ENCODE results near the gene KRTAP1-4. TPM values are rescaled to one million over a fixed set of nuclear protein-coding genes. Genes with fewer than 3 reads are reported as not detected.

The KRTAP1-4 gene
- total and polyA plus RNA-seq, 2 of the 8 experiments (the other 6 are each of a cell fraction or from before 2014, with no cell fraction given) = not detected

DNA sequence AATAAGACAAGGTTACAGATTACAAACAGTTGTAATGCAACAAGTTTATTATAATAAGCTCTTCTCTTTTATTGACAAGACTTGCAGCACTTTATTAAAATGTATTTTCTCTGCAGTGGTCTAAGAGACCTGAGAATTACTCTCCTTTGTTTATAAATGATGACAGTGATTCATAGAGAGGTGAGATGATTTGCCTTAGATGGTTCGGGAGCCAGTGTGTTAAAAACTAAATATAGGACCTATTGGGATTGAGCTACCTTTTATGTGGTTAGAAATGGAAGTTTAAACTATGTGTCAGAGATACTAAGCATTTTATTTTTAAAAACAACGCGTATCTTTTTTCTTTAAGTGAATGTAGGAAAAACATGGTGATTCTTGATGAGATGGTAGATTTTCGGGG is 33.2 kb downstream of the KRTAP1-4 start:
- Histone ChIP-seq H3K56ac (replicated peaks; ENCODE audit: insufficient read length, low read depth, low read length) (no peak overlapping the region), H3K4ac (replicated peaks; ENCODE audit: insufficient read length, low read depth, low read length) (no peak overlapping the region), H2BK15ac (ENCODE audit: low read length) (no peak overlapping the region), H2AK5ac (ENCODE audit: low read depth, low read length) (no peak overlapping the region), H3K4me3 (ENCODE audit: extremely low read depth in 1 of 4, insufficient read depth in 2 of 4, low read depth in 3 of 4, low read length in 4 of 4) (no peak overlapping the region), H3K14ac (ENCODE audit: insufficient read length) (no peak overlapping the region), H3K18ac (ENCODE audit: extremely low read depth, low read length) (no peak overlapping the region), H4K20me1 (replicated peaks in 1 of 2; ENCODE audit: control insufficient read depth in 1 of 2, insufficient read depth in 2 of 2, low read length in 2 of 2) (no peaks in the 10 kb centered on the region), H3K27me3 (replicated peaks in 1 of 4; ENCODE audit: control insufficient read depth in 3 of 4, extremely low read depth in 1 of 4, insufficient read depth in 3 of 4, low read length in 3 of 4) (no peaks in the 10 kb centered on the region), H3K9me3 (ENCODE audit: insufficient read depth in 2 of 2, low read depth in 1 of 2, low read length in 1 of 2) (no peaks in the 10 kb centered on the region), H2BK5ac (ENCODE audit: low read depth, low read length) (no peak overlapping the region), H3K79me2 (ENCODE audit: control insufficient read depth in 1 of 2, insufficient read depth in 2 of 2, low read length in 2 of 2) (no peaks in the 10 kb centered on the region), H3K4me1 (replicated peaks in 1 of 4; ENCODE audit: control insufficient read depth in 3 of 4, insufficient read depth in 4 of 4, low read length in 3 of 4) (peaks cover 0 to 2% (median 0%) of the 10 kb centered on the region in 4 experiments; a peak in 2 of 7 replicates), H3K79me1 (ENCODE audit: low read depth, low read length) (no peaks in the 10 kb centered on the region), H2AFZ (ENCODE audit: low read length) (no peak overlapping the region), H3K27ac (ENCODE audit: low read depth, low read length) (no peak overlapping the region), H3K23ac (ENCODE audit: insufficient read length) (no peak overlapping the region), H4K5ac (ENCODE audit: insufficient read length, low read depth, low read length) (no peak overlapping the region), H4K8ac (ENCODE audit: extremely low read depth, insufficient read depth, low read length) (no peak overlapping the region), H2BK12ac (ENCODE audit: low read depth, low read length) (no peak overlapping the region), H2BK20ac (ENCODE audit: low read length) (no peak overlapping the region), H4K91ac (replicated peaks; ENCODE audit: insufficient read length, low read length) (no peak overlapping the region), H3K23me2 (ENCODE audit: low read depth, low read length) (no peaks in the 10 kb centered on the region), H3K4me2 (ENCODE audit: insufficient read depth in 1 of 2, low read depth in 2 of 2, low read length in 2 of 2) (no peak overlapping the region), H2BK120ac (replicated peaks; ENCODE audit: low read depth, low read length) (no peak overlapping the region), H3K36me3 (ENCODE audit: control insufficient read depth in 2 of 4, insufficient read depth in 4 of 4, low read length in 3 of 4) (no peaks in the 10 kb centered on the region), H3K9ac (replicated peaks in 1 of 4; ENCODE audit: extremely low read depth in 1 of 4, low read depth in 3 of 4, low read length in 3 of 4) (no peak overlapping the region)
- FAIRE-seq (no peak), DNase-seq (ENCODE audit: low read depth in 1 of 2, low spot score in 2 of 2) (no peak)
- ChIA-PET POLR2A (ENCODE audit: partially characterized antibody) (interaction anchor here (1.9 kb wide), 1 partner anchor 10 kb away, joined by 4 read pairs; no protein-coding TSS in a partner anchor), CTCF (ENCODE audit: partially characterized antibody) (interaction anchor here (1.6 to 1.7 kb wide), 2 partner anchors 18 to 33 kb away, joined by 3 to 4 read pairs; no protein-coding TSS in a partner anchor)
- TF ChIP-seq PHF8 (conservative IDR thresholded peaks at IDR 0.05; ENCODE audit: low read depth, low read length) (no peak), ASH2L (IDR thresholded peaks at IDR 0.05; ENCODE audit: low read length) (no peak), GTF2F1 (IDR thresholded peaks at IDR 0.05; ENCODE audit: borderline replicate concordance, low read depth, low read length) (no peak), CTBP2 (IDR thresholded peaks at IDR 0.05; ENCODE audit: borderline replicate concordance, insufficient read depth, insufficient read length, low read length) (no peak), KDM1A (IDR thresholded peaks at IDR 0.05; ENCODE audit: borderline replicate concordance, low read length) (no peak), ZNF274 (IDR thresholded peaks at IDR 0.05; ENCODE audit: borderline replicate concordance, extremely low read depth, low read length) (no peak), TAF7 (optimal IDR thresholded peaks at IDR 0.05; ENCODE audit: borderline replicate concordance, low read depth, low read length) (no peak)
- TF ChIP-seq, protein P1, sequence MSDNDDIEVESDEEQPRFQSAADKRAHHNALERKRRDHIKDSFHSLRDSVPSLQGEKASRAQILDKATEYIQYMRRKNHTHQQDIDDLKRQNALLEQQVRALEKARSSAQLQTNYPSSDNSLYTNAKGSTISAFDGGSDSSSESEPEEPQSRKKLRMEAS (IDR thresholded peaks at IDR 0.05) = no peak
- 87% methylated on average over 4 of the region's 4 CpGs; no CpG with 5 or more reads in 1 of the 2 experiments for WGBS, 2 experiments (ENCODE audit: extremely low coverage in 1 of 2, insufficient coverage in 1 of 2, insufficient read length in 1 of 2, insufficient replicate concordance in 2 of 2, low coverage in 1 of 2, low lambda C conversion rate in 2 of 2, missing lambda C conversion rate in 1 of 2)

Data from H1 (cell line).